HFF-Myc (cell line): ENCODE measurements around the gene TUBGCP2.

Source experiments
- DNase-seq: peaks from one replicate; pipeline ENCODE4 v3.0.0-alpha.2; 2011; ENCODE audit warnings: low read depth; ENCODE audit errors: extremely low read depth
- H3K4me3 ChIP-seq: replicated peaks from 2 replicates; pipeline ENCODE4 v1.5.1; 2011; ENCODE audit warnings: low read depth, mild to moderate bottlenecking, control low read depth, low read length
- TF ChIP-seq, protein P1 (sequence below): IDR thresholded peaks from 2 replicates; pipeline ENCODE4 v1.5.1; 2012; ENCODE audit warnings: mild to moderate bottlenecking, low read depth, low read length, control low read depth; ENCODE audit errors: missing control alignments

Gene TUBGCP2

DNA sequence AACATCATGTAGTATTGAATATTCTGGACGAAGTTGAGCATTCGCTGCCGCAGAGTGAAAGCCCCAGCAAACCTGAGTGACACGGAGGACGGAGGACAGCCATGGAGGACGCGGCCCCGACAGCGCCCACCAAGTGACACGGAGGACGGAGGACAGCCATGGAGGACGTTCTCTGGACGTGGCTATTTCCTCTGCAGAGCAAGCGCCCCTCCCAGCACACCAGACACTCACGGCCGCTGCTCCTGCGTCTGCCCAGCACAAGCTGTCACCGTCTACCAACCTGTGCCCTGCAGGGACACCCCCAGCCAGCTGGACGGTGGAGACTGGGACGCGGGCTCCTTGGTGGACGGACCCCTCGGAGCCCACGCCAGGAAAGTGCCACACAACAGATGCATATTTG is 24.7 kb downstream of the TUBGCP2 start:
- TF ChIP-seq, protein P1, sequence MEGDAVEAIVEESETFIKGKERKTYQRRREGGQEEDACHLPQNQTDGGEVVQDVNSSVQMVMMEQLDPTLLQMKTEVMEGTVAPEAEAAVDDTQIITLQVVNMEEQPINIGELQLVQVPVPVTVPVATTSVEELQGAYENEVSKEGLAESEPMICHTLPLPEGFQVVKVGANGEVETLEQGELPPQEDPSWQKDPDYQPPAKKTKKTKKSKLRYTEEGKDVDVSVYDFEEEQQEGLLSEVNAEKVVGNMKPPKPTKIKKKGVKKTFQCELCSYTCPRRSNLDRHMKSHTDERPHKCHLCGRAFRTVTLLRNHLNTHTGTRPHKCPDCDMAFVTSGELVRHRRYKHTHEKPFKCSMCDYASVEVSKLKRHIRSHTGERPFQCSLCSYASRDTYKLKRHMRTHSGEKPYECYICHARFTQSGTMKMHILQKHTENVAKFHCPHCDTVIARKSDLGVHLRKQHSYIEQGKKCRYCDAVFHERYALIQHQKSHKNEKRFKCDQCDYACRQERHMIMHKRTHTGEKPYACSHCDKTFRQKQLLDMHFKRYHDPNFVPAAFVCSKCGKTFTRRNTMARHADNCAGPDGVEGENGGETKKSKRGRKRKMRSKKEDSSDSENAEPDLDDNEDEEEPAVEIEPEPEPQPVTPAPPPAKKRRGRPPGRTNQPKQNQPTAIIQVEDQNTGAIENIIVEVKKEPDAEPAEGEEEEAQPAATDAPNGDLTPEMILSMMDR, result no peak
- no peak for DNase-seq
- H3K4me3 ChIP-seq, result no peak overlapping the region

DNA sequence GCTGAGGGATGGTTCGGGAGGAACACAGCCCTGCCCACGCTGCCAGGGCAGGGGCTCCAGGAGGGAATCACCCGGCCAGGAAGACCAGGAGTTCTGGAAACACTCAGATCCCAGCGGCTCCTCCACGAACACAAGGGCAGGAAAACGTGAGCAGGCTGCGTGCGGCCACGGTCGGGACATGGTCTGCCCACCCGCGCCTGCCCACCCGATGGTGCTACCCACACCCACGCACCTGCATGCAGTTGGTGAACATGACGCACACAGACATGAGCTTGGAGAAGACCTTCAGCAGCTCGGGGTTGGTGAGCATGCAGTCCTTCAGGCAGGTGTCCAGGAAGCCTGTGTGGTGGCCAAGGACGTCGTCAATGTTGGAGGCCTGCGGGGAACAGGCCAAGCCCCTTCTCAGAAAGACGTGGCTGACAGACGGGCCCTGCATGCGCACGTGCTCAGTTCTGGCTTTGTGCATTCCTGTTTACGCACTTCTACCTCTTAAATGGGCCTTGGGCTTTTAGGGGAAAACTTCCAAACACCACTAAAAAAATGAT is 25.8 kb downstream of the TUBGCP2 start:
- no peak for DNase-seq
- no peak overlapping the region for H3K4me3 ChIP-seq
- TF ChIP-seq, protein P1, result no peak

DNA sequence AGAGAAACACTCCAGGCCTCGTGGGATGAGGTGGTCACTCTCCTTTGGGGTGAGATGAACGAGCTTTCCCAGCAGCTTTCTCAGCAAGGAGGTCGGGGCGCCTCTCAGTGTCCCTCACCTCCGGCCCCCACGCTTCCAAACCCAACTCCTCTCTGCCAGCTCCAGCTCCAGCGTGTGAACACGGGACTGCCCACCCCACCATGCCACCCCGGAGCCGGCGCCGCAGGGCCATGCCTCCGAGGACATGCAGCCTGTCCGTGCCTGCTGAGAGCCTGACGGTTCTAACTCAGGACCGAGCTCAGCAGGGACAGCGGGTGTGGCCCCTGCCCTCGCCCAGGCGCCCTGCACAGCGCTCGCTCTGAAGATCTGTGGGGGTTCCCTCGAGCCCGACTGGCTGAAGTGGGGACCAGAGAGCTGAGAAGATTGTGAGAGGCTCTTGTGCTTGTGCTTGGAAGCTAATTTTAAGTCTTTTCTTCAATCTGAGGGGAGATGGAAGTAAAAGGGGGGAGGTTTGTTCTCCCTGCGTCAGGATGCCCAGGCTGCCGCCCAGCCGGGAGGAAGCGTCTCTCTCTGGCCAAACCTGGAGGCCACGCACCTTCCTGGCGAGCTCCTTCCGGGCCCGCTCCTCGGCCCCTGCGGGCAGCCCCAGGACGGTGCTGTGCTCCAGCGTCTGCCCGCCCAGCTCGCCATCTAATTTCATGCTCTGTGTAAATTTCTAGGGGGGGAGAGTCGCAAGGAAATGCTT is 26.9 kb downstream of the TUBGCP2 start:
- no peak for DNase-seq
- TF ChIP-seq, protein P1, result no peak

DNA sequence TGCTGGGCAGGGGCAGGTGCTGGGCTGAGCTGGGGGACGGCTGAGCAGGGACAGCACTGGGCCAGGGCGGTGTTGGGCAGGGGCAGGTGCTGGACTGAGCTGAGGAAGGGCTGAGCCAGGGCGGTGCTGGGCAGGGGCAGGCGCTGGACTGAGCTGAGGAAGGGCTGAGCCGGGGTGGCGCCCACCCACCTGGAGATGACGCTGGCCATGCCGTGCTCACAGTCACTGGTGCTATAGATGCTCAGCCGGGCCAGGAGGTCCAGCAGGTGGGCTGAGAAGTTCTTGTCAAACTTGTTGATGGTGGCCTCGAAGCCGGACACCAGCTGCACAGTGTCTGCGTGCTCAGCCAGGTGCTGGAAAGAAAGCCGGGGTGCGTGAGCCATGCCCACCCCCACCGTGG is 27.6 kb downstream of the TUBGCP2 start:
- no peak overlapping the region for H3K4me3 ChIP-seq
- TF ChIP-seq, protein P1, result no peak
- no peak for DNase-seq

More for the DNA sequence above, 26.9 kb downstream of the TUBGCP2 start:
- H3K4me3 ChIP-seq, result no peak overlapping the region

DNA sequence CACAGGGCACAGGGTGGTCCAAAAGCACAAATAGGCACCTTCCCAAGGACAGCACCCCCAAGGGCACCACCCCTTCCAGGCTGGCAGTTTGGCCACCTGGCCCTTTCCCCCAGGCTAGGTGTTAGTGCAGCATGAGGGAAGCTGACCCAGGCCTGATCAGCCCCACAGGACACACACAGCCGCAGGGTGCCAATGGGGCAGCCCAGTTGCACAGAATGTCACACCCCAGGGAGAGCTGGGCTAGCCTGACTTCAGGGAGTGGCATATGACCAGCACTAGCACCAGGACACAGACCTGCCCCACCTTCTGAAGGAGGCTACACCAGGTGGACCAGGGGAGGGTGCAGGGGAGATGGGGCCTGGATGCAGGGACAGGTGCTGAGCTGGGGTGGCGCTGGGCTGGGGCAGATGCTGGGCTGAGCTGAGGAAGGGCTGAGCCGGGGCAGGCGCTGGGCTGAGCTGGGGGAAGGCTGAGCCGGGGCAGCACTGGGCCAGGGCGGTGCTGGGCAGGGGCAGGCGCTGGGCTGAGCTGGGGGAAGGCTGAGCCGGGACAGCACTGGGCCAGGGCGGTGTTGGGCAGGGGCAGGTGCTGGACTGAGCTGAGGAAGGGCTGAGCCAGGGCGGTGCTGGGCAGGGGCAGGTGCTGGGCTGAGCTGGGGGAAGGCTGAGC is 28.1 kb downstream of the TUBGCP2 start:
- TF ChIP-seq, protein P1, result no peak
- H3K4me3 ChIP-seq, result no peak overlapping the region
- no peak for DNase-seq

DNA sequence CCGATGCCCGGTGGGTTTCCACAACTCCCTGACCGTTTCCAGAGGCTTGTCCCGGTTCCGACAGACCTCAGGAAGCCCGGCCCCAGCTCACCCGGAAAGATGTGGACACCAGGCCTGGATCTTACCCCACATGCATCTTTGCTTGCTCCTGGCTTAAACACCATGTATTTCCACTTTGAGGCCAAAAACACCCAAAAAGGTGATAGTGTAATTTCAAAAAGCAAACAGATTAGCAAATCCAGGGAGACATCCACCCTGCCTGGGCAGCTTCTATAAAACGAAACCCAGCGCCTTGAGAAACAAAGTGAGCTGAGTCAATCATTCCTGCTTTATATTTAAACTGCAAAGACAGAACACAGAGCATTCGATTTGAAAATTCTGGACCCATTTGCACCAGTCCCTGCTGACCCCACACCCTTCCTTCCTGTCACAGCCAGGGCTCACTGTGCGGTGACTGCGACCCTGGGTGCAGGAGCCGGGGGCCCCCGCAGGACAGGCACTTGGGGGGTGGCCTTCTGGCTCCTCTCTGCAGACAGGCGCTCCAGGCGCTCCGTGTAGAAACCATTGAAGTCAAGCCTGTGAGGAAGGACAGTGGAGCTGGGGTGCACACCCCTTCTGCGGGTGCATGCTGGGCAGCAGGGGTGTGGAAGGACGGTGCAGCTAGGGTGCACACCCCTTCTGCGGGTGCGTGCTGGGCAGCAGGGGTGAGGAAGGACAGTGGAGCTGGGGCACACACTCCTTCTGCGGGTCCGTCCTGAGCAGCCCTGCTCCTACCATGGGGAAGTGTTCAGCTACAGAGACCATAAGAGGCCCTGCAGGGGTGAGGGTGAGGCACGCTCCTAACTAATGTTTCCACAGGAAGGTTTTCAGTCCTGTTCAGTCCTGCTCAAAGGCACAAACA is 29.1 kb downstream of the TUBGCP2 start:
- TF ChIP-seq, protein P1, result no peak
- no peak overlapping the region for H3K4me3 ChIP-seq
- DNase-seq, result no peak
